Measurements from ENCODE around the gene FOXD2.

Gene FOXD2

GRCh38 chr1:47393141-47393540 lies 44.7 kb upstream of the FOXD2 start:
- Histone ChIP-seq H2BK5ac (ENCODE audit: low read depth, low read length, poor library complexity, severe bottlenecking) (no peak overlapping the region), H3K18ac (ENCODE audit: low read depth in 1 of 2, low read length in 2 of 2) (no peak overlapping the region)
- 76% methylated on average over 5 of the region's 5 CpGs for WGBS

DNA sequence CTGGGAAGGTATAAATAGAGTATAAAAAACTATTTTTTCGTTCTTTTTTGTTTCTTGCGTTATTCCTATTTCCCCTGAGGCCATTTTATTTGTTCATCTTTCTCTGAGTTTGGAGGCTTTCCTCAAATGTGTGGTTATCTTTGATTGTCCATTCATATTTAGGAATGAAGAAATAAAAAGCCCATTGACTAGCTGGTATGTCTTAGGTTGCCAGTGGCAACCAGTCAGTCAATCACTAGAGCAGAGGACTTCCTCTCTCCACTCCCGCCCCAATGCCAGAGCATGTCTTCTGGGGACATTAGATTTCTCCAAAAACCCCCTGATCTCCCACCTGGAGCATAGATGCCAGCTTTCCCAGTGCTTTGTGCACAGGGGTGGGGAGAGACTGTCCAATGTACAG lies 42.4 kb upstream of the FOXD2 start:
- WGBS, result 91% methylated on average over 3 of the region's 3 CpGs

More at GRCh38 chr1:47393141-47393540, 44.7 kb upstream of the FOXD2 start:
- Histone ChIP-seq H3K4me3 (ENCODE audit: insufficient read depth in 1 of 2, low read depth in 1 of 2, low read length in 2 of 2) (no peak overlapping the region), H3K4me1 (ENCODE audit: control insufficient read depth, insufficient read depth, low read depth, low read length) (no peaks in the 10 kb centered on the region), H3K14ac (ENCODE audit: low read length in 2 of 2) (no peak overlapping the region), H3K9me3 (ENCODE audit: control insufficient read depth, low read length) (no peaks in the 10 kb centered on the region), H2BK12ac (ENCODE audit: low read length in 2 of 2) (no peak overlapping the region), H3K4me2 (ENCODE audit: low read length, poor library complexity, severe bottlenecking) (no peak overlapping the region), H3K79me1 (replicated peaks; ENCODE audit: low read length, poor library complexity, severe bottlenecking) (no peaks in the 10 kb centered on the region), H2AFZ (ENCODE audit: low read depth, low read length) (no peak overlapping the region), H4K91ac (ENCODE audit: low read length) (no peak overlapping the region), H2AK5ac (ENCODE audit: low read length, severe bottlenecking) (no peak overlapping the region), H2BK120ac (ENCODE audit: low read depth, low read length) (no peak overlapping the region), H2BK15ac (ENCODE audit: low read depth, poor library complexity, severe bottlenecking) (no peak overlapping the region), H3K4ac (ENCODE audit: low read depth in 1 of 2, low read length in 2 of 2) (no peak overlapping the region), H3K27ac (ENCODE audit: low read length, poor library complexity, severe bottlenecking) (no peak overlapping the region), H4K8ac (ENCODE audit: low read length) (no peak overlapping the region), H3K27me3 (ENCODE audit: control insufficient read depth in 1 of 2, insufficient read depth in 1 of 2, low read length in 2 of 2) (peaks cover 5 to 13% of the 10 kb centered on the region in 2 experiments), H3K36me3 (ENCODE audit: control insufficient read depth in 1 of 2, insufficient read depth in 2 of 2, low read depth in 1 of 2, low read length in 2 of 2) (no peaks in the 10 kb centered on the region), H3K23ac (ENCODE audit: low read length in 2 of 2) (no peak overlapping the region), H3K9ac (ENCODE audit: low read length) (no peak overlapping the region)
- DNase-seq, result no peak

GRCh38 chr1:47396671-47397196 lies 41.1 kb upstream of the FOXD2 start:
- H3K4ac ChIP-seq (ENCODE audit: low read depth in 1 of 2, low read length in 2 of 2), result no peak overlapping the region
- 80% methylated on average over 4 of the region's 6 CpGs for WGBS
- H2AK5ac ChIP-seq (ENCODE audit: low read length, severe bottlenecking), result no peak overlapping the region

More for the DNA sequence above, 42.4 kb upstream of the FOXD2 start:
- Histone ChIP-seq H3K79me1 (replicated peaks; ENCODE audit: low read length, poor library complexity, severe bottlenecking) (no peaks in the 10 kb centered on the region), H3K4me1 (ENCODE audit: control insufficient read depth, insufficient read depth, low read depth, low read length) (no peaks in the 10 kb centered on the region), H4K91ac (ENCODE audit: low read length) (no peak overlapping the region), H2AFZ (ENCODE audit: low read depth, low read length) (no peak overlapping the region), H4K8ac (ENCODE audit: low read length) (no peak overlapping the region), H3K14ac (ENCODE audit: low read length in 2 of 2) (no peak overlapping the region), H3K18ac (ENCODE audit: low read depth in 1 of 2, low read length in 2 of 2) (no peak overlapping the region), H3K4me2 (ENCODE audit: low read length, poor library complexity, severe bottlenecking) (no peak overlapping the region), H3K23ac (ENCODE audit: low read length in 2 of 2) (no peak overlapping the region), H3K4me3 (ENCODE audit: insufficient read depth in 1 of 2, low read depth in 1 of 2, low read length in 2 of 2) (no peak overlapping the region), H3K9ac (ENCODE audit: low read length) (no peak overlapping the region), H2BK12ac (ENCODE audit: low read length in 2 of 2) (no peak overlapping the region), H2AK5ac (ENCODE audit: low read length, severe bottlenecking) (no peak overlapping the region), H3K36me3 (ENCODE audit: control insufficient read depth in 1 of 2, insufficient read depth in 2 of 2, low read depth in 1 of 2, low read length in 2 of 2) (no peaks in the 10 kb centered on the region), H3K9me3 (ENCODE audit: control insufficient read depth, low read length) (no peaks in the 10 kb centered on the region), H2BK5ac (ENCODE audit: low read depth, low read length, poor library complexity, severe bottlenecking) (no peak overlapping the region), H2BK15ac (ENCODE audit: low read depth, poor library complexity, severe bottlenecking) (no peak overlapping the region), H3K4ac (ENCODE audit: low read depth in 1 of 2, low read length in 2 of 2) (no peak overlapping the region), H2BK120ac (ENCODE audit: low read depth, low read length) (no peak overlapping the region), H3K27me3 (ENCODE audit: control insufficient read depth in 1 of 2, insufficient read depth in 1 of 2, low read length in 2 of 2) (peaks cover 21 to 25% of the 10 kb centered on the region in 2 experiments), H3K27ac (ENCODE audit: low read length, poor library complexity, severe bottlenecking) (no peak overlapping the region)
- DNase-seq, result no peak

DNA sequence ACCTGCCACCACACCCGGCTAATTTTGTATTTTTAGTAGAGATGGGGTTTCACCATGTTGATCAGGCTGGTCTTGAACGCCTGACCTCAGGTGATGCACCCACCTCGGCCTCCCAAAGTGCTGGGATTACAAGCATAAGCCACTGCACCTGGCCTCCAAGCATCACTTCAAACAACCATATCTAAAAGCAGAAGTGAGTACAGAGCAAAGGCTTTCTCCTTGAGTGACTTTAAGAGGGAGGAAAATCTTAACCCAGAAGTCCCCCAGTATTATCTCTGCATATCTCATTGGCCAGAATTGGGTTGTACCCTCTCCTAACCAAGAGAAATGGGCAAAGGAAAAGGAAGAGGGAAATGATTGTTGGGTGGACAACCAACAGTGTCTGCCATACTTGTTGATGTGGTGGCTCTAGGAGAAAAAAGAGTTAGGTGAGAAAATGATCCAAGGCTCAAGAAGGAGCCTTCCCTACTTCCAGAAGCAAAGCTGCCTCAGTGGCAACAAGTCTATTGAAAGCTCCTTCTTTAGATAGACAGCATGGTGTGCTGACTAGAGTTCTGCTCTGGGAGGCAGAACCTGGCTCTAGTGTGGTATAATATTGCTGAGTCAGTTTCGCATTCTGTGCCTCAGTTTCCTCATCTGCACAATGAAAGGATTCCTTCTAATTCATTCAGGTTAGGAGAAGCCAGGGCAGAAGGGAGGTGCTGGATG lies 38.6 kb upstream of the FOXD2 start:
- Histone ChIP-seq H2BK15ac (ENCODE audit: low read depth, poor library complexity, severe bottlenecking) (no peak overlapping the region), H3K79me1 (replicated peaks; ENCODE audit: low read length, poor library complexity, severe bottlenecking) (no peaks in the 10 kb centered on the region), H3K4me2 (ENCODE audit: low read length, poor library complexity, severe bottlenecking) (no peak overlapping the region), H4K8ac (ENCODE audit: low read length) (no peak overlapping the region), H4K91ac (ENCODE audit: low read length) (no peak overlapping the region), H3K23ac (ENCODE audit: low read length in 2 of 2) (no peak overlapping the region), H3K4ac (ENCODE audit: low read depth in 1 of 2, low read length in 2 of 2) (no peak overlapping the region), H3K36me3 (ENCODE audit: control insufficient read depth in 1 of 2, insufficient read depth in 2 of 2, low read depth in 1 of 2, low read length in 2 of 2) (no peaks in the 10 kb centered on the region), H2BK120ac (ENCODE audit: low read depth, low read length) (no peak overlapping the region), H3K9ac (ENCODE audit: low read length) (no peak overlapping the region), H3K18ac (ENCODE audit: low read depth in 1 of 2, low read length in 2 of 2) (no peak overlapping the region), H3K14ac (ENCODE audit: low read length in 2 of 2) (no peak overlapping the region), H2BK12ac (ENCODE audit: low read length in 2 of 2) (no peak overlapping the region), H2BK5ac (ENCODE audit: low read depth, low read length, poor library complexity, severe bottlenecking) (no peak overlapping the region), H3K9me3 (ENCODE audit: control insufficient read depth, low read length) (no peaks in the 10 kb centered on the region), H3K27me3 (ENCODE audit: control insufficient read depth in 1 of 2, insufficient read depth in 1 of 2, low read length in 2 of 2) (peaks cover 29 to 56% of the 10 kb centered on the region in 2 experiments), H2AFZ (ENCODE audit: low read depth, low read length) (no peak overlapping the region), H3K4me1 (ENCODE audit: control insufficient read depth, insufficient read depth, low read depth, low read length) (no peaks in the 10 kb centered on the region), H2AK5ac (ENCODE audit: low read length, severe bottlenecking) (no peak overlapping the region), H3K27ac (ENCODE audit: low read length, poor library complexity, severe bottlenecking) (no peak overlapping the region), H3K4me3 (ENCODE audit: insufficient read depth in 1 of 2, low read depth in 1 of 2, low read length in 2 of 2) (no peak overlapping the region)
- 95% methylated on average over 3 of the region's 4 CpGs for WGBS
- no peak for DNase-seq

More at GRCh38 chr1:47396671-47397196, 41.1 kb upstream of the FOXD2 start:
- H2BK5ac ChIP-seq (ENCODE audit: low read depth, low read length, poor library complexity, severe bottlenecking), result no peak overlapping the region
- H3K9me3 ChIP-seq (ENCODE audit: control insufficient read depth, low read length), result no peaks in the 10 kb centered on the region
- H3K4me2 ChIP-seq (ENCODE audit: low read length, poor library complexity, severe bottlenecking), result no peak overlapping the region
- no peak overlapping the region for H3K14ac ChIP-seq (ENCODE audit: low read length in 2 of 2)
- H3K18ac ChIP-seq (ENCODE audit: low read depth in 1 of 2, low read length in 2 of 2), result no peak overlapping the region
- no peaks in the 10 kb centered on the region for H3K36me3 ChIP-seq (ENCODE audit: control insufficient read depth in 1 of 2, insufficient read depth in 2 of 2, low read depth in 1 of 2, low read length in 2 of 2)
- no peak overlapping the region for H3K27ac ChIP-seq (ENCODE audit: low read length, poor library complexity, severe bottlenecking)
- H2BK12ac ChIP-seq (ENCODE audit: low read length in 2 of 2), result no peak overlapping the region
- H3K79me1 ChIP-seq (replicated peaks; ENCODE audit: low read length, poor library complexity, severe bottlenecking), result no peaks in the 10 kb centered on the region
- no peak overlapping the region for H3K9ac ChIP-seq (ENCODE audit: low read length)
- peaks cover 30 to 37% of the 10 kb centered on the region in 2 experiments for H3K27me3 ChIP-seq (ENCODE audit: control insufficient read depth in 1 of 2, insufficient read depth in 1 of 2, low read length in 2 of 2)
- H3K4me3 ChIP-seq (ENCODE audit: insufficient read depth in 1 of 2, low read depth in 1 of 2, low read length in 2 of 2), result no peak overlapping the region
- no peak overlapping the region for H4K8ac ChIP-seq (ENCODE audit: low read length)
- H4K91ac ChIP-seq (ENCODE audit: low read length), result no peak overlapping the region
- no peak for DNase-seq
- H3K23ac ChIP-seq (ENCODE audit: low read length in 2 of 2), result no peak overlapping the region
- H3K4me1 ChIP-seq (ENCODE audit: control insufficient read depth, insufficient read depth, low read depth, low read length), result no peaks in the 10 kb centered on the region
- H2AFZ ChIP-seq (ENCODE audit: low read depth, low read length), result no peak overlapping the region
- H2BK120ac ChIP-seq (ENCODE audit: low read depth, low read length), result no peak overlapping the region
- H2BK15ac ChIP-seq (ENCODE audit: low read depth, poor library complexity, severe bottlenecking), result no peak overlapping the region
